MCF 10A (cell line): ENCODE measurements around the gene TRAPPC14. TPM values are rescaled to one million over a fixed set of nuclear protein-coding genes. Genes with fewer than 3 reads are reported as not detected.
"Not testable (repeated sequence)": the region's sequence is repeated elsewhere in the genome, so short reads cannot be mapped to it uniquely, and the experiment has no call there.

Experiments used
- Bru-seq: library from RNA; stranded (reverse); fragments of 400-500 nt; gene quantifications from one replicate; lab custom pipeline; 2021; lab: Mats Ljungman, UMichigan
- BruChase-seq, 2 experiments: library from RNA; stranded (reverse); fragments of 400-500 nt; gene quantifications; one replicate each; lab custom pipeline; 2021; lab: Mats Ljungman, UMichigan
- BruUV-seq: library from RNA; stranded (reverse); fragments of 400-500 nt; replicated peaks from 2 replicates; lab custom pipeline; 2021; lab: Mats Ljungman, UMichigan
- CTCF ChIA-PET: fragments of 300-600 bp; sonication (Branson Sonifier 250); formaldehyde crosslinking; extraction: SDS; loops from one replicate; lab custom pipeline; 2021; ENCODE audit warnings: antibody characterized with exemption, inconsistent platforms; lab: Yijun Ruan, JAX
- POLR2A ChIA-PET: fragments of 300-600, 350-650 bp; sonication (Branson Sonifier 250); formaldehyde crosslinking; extraction: SDS; loops from one replicate; lab custom pipeline; 2020; ENCODE audit warnings: antibody characterized with exemption, inconsistent platforms; lab: Yijun Ruan, JAX
- DNase-seq: peaks from one replicate; pipeline ENCODE4 v3.0.0-alpha.2; 2018; ENCODE audit not compliant: unreplicated experiment
- H3K27ac Mint-ChIP-seq: one replicate; pipeline ENCODE4 v1.8.0; 2022; ENCODE audit warnings: mild to moderate bottlenecking, low read depth, mixed read lengths; ENCODE audit not compliant: unreplicated experiment
- H3K27me3 Mint-ChIP-seq: one replicate; pipeline ENCODE4 v1.8.0; 2022; ENCODE audit warnings: mixed read lengths; ENCODE audit not compliant: insufficient read depth, unreplicated experiment
- H3K36me3 Mint-ChIP-seq: one replicate; pipeline ENCODE4 v1.8.0; 2022; ENCODE audit warnings: mild to moderate bottlenecking, moderate library complexity, mixed read lengths; ENCODE audit not compliant: insufficient read depth, unreplicated experiment
- H3K4me1 Mint-ChIP-seq: one replicate; pipeline ENCODE4 v1.8.0; 2022; ENCODE audit warnings: mixed read lengths; ENCODE audit not compliant: insufficient read depth, unreplicated experiment
- H3K4me3 Mint-ChIP-seq: one replicate; pipeline ENCODE4 v1.8.0; 2022; ENCODE audit warnings: mild to moderate bottlenecking, moderate library complexity, mixed read lengths; ENCODE audit not compliant: unreplicated experiment
- H3K9me3 Mint-ChIP-seq: one replicate; pipeline ENCODE4 v1.8.0; 2022; ENCODE audit warnings: mixed read lengths; ENCODE audit not compliant: unreplicated experiment
- CTCF ChIP-seq: fragments of 200-600 bp; IDR thresholded peaks from one replicate; pipeline ENCODE4 v1.8.0; 2022; ENCODE audit warnings: antibody characterized with exemption, mild to moderate bottlenecking; ENCODE audit not compliant: unreplicated experiment
- intact Hi-C: fragments of 100-400 bp; cut with micrococcal nuclease; formaldehyde crosslinking; loops from 2 replicates; pipeline ENCODE4 v1.14.1; 2022
- long read RNA-seq: library from polyadenylated mRNA; stranded (forward); transcript quantifications from one replicate; pipeline ENCODE4 v2.0.0, GENCODE V29; 2022
- total RNA-seq: library from RNA; stranded (reverse); gene quantifications from 2 replicates; pipeline ENCODE4 v1.2.3, GENCODE V29; 2022

The TRAPPC14 gene
- 18.0 and 21.7 TPM in 2 replicates for total RNA-seq
- percentile 54 among the genes with signal in this experiment for Bru-seq, nascent RNA
- BruChase-seq, experiment 1, labeled RNA remaining after a 6-hour chase, result percentile 60 among the genes with signal in this experiment
- BruChase-seq, experiment 2, labeled RNA remaining after a 2-hour chase, result percentile 66 among the genes with signal in this experiment
- long read RNA-seq, transcript C7orf43-201 (11 exons, 2,520 nt), result major isoform, 9 of 26 reads
- long read RNA-seq, partial matches to known transcripts, result 3 of 26 reads
- long read RNA-seq, other reads (novel, unspliced or antisense), result 13 of 26 reads

GRCh38 chr7:100158229-100159098, at the start of gene TRAPPC14:
TRAPPC14 (minus strand) TSS chr7:100158723; CDS start chr7:100158499, 224 bp downstream.
- Mint-ChIP-seq H3K27me3 (no peaks in the 10 kb centered on the region), H3K27ac (no peak within 1 kb of the TSS), H3K36me3 (peaks cover 21% of the 10 kb centered on the region), H3K9me3 (no peaks in the 10 kb centered on the region), H3K4me1 (peaks cover 16% of the 10 kb centered on the region), H3K4me3 (peak within 1 kb of the TSS; percentile 77)
- BruUV-seq, result no TSS peak
- no peak for TF ChIP-seq CTCF
- intact Hi-C loops, result no loop called here
- DNase-seq, result peak; percentile 77
- ChIA-PET POLR2A (interaction anchor here (0.7 to 5.5 kb wide), 9 partner anchors 9 to 57 kb away, joined by 3 to 58 read pairs (median 4); partner anchors contain the start of genes AP4M1, GAL3ST4, GPC2 and LAMTOR4), CTCF (interaction anchor here (0.7 to 1.2 kb wide), 5 partner anchors 26 to 400 kb away, joined by 3 to 4 read pairs (median 4); no protein-coding TSS in a partner anchor)

- TF ChIP-seq CTCF, result no peak
- no TSS peak for BruUV-seq
- no peak overlapping the region for H3K4me3 Mint-ChIP-seq
- no peaks in the 10 kb centered on the region for H3K36me3 Mint-ChIP-seq
- no peaks in the 10 kb centered on the region for H3K4me1 Mint-ChIP-seq
- intact Hi-C loops, result no loop called here
- ChIA-PET CTCF (interaction anchor here (0.5 to 1.5 kb wide), 3 partner anchors 14 to 71 kb away, joined by 3 to 6 read pairs (median 5); no protein-coding TSS in a partner anchor), POLR2A (no interaction called here)
- H3K27ac Mint-ChIP-seq, result no peak overlapping the region
- H3K9me3 Mint-ChIP-seq, result no peaks in the 10 kb centered on the region
- no peak for DNase-seq
- peaks cover 72% of the 10 kb centered on the region for H3K27me3 Mint-ChIP-seq
These were observed 45.9 kb upstream of the TRAPPC14 start for GRCh38 chr7:100204454-100204853.

- Mint-ChIP-seq H3K27ac (no peak overlapping the region), H3K4me1 (no peaks in the 10 kb centered on the region), H3K4me3 (no peak overlapping the region), H3K27me3 (peaks cover 66% of the 10 kb centered on the region), H3K36me3 (no peaks in the 10 kb centered on the region), H3K9me3 (no peaks in the 10 kb centered on the region)
- POLR2A ChIA-PET, result no interaction called here
- no peak for TF ChIP-seq CTCF
- no TSS peak for BruUV-seq
- CTCF ChIA-PET, result interaction anchor here (0.6 to 1.1 kb wide), 2 partner anchors 69 to 1406 kb away, joined by 3 to 5 read pairs; no protein-coding TSS in a partner anchor
- DNase-seq, result no peak
- intact Hi-C loops, result no loop called here
These were observed 42.2 kb upstream of the TRAPPC14 start for GRCh38 chr7:100200693-100201092.

- no peak for DNase-seq
- BruUV-seq, result no TSS peak
These were observed 39.7 kb upstream of the TRAPPC14 start for GRCh38 chr7:100198266-100198665.

GRCh38 chr7:100195901-100196322, 37.4 kb upstream of the TRAPPC14 start:
- CTCF ChIA-PET, result interaction anchor here (0.6 to 1.4 kb wide), 2 partner anchors 63 kb away, joined by 3 to 5 read pairs; no protein-coding TSS in a partner anchor
- BruUV-seq, intact Hi-C loops, H3K4me3 Mint-ChIP-seq, H3K36me3 Mint-ChIP-seq, H3K9me3 Mint-ChIP-seq, DNase-seq, H3K4me1 Mint-ChIP-seq, H3K27ac Mint-ChIP-seq: not testable (repeated sequence)
- POLR2A ChIA-PET, result interaction anchor here (0.8 kb wide), 1 partner anchor 141 kb away, joined by 3 read pairs; no protein-coding TSS in a partner anchor
- H3K27me3 Mint-ChIP-seq, result peaks cover 35% of the 10 kb centered on the region

More at GRCh38 chr7:100198266-100198665, 39.7 kb upstream of the TRAPPC14 start:
- TF ChIP-seq CTCF, result no peak
- no peak overlapping the region for H3K4me3 Mint-ChIP-seq
- ChIA-PET POLR2A (no interaction called here), CTCF (interaction anchor here (0.6 to 0.9 kb wide), 2 partner anchors 20 to 89 kb away, joined by 3 to 4 read pairs; no protein-coding TSS in a partner anchor)
- no peaks in the 10 kb centered on the region for H3K36me3 Mint-ChIP-seq
- H3K9me3 Mint-ChIP-seq, result no peaks in the 10 kb centered on the region
- H3K27me3 Mint-ChIP-seq, result peaks cover 56% of the 10 kb centered on the region
- H3K4me1 Mint-ChIP-seq, result no peaks in the 10 kb centered on the region
- no peak overlapping the region for H3K27ac Mint-ChIP-seq
- intact Hi-C loops, result no loop called here
